ENCODE measurements around the gene ARID5A.
A peak's percentile ranks its signal among the peaks of the same experiment; 100 is the strongest.

ARID5A gene

GRCh38 chr2:96558485-96558884, 21.9 kb downstream of the ARID5A start:
- no peak for DNase-seq

- DNase-seq = no peak
These were observed 27.5 kb downstream of the ARID5A start for GRCh38 chr2:96564026-96564425.

- DNase-seq = no peak
These were observed 28.0 kb downstream of the ARID5A start for GRCh38 chr2:96564563-96564962.

GRCh38 chr2:96565111-96565510, 28.6 kb downstream of the ARID5A start:
- DNase-seq = no peak

- no peak for DNase-seq
These were observed 31.5 kb downstream of the ARID5A start for GRCh38 chr2:96568094-96568493.

GRCh38 chr2:96574364-96574763, 37.8 kb downstream of the ARID5A start:
- no peak for DNase-seq

- DNase-seq = no peak
These were observed 39.4 kb downstream of the ARID5A start for GRCh38 chr2:96575785-96576456.

- DNase-seq = no peak
These were observed 40.9 kb downstream of the ARID5A start for GRCh38 chr2:96577501-96577900.

GRCh38 chr2:96578731-96579130, 42.2 kb downstream of the ARID5A start:
- no peak for DNase-seq

- DNase-seq = no peak
These were observed 42.9 kb downstream of the ARID5A start for GRCh38 chr2:96579422-96579821.

- no peak for DNase-seq
These were observed 44.2 kb downstream of the ARID5A start for GRCh38 chr2:96580771-96581170.

- no peak for DNase-seq
These were observed 47.5 kb downstream of the ARID5A start for GRCh38 chr2:96584017-96584416.

- DNase-seq = no peak
These were observed 51.3 kb downstream of the ARID5A start for GRCh38 chr2:96587843-96588242.

- DNase-seq = no peak
These were observed 54.5 kb downstream of the ARID5A start for GRCh38 chr2:96591054-96591453.

- DNase-seq = no peak
These were observed 54.9 kb downstream of the ARID5A start for GRCh38 chr2:96591494-96591893.

GRCh38 chr2:96594282-96594681, 57.7 kb downstream of the ARID5A start:
- DNase-seq = peak; percentile 2

GRCh38 chr2:96594691-96595152, 58.2 kb downstream of the ARID5A start:
- DNase-seq = peak; percentile 32

GRCh38 chr2:96596596-96596995, 60.0 kb downstream of the ARID5A start:
- no peak for DNase-seq

GRCh38 chr2:96599941-96600340, 63.4 kb downstream of the ARID5A start:
- no peak for DNase-seq

GRCh38 chr2:96601382-96602292, 65.1 kb downstream of the ARID5A start:
- no peak for DNase-seq
